DOHH2 (cell line): Measurements from ENCODE around the gene RHOT1.

Experiments used
- CTCF ChIP-seq: fragments of 200-600 bp; sonication (generic); IDR thresholded peaks from one replicate; pipeline ENCODE4 v1.5.1; 2014; ENCODE audit warnings: antibody characterized with exemption, mild to moderate bottlenecking, low read depth, low read length; ENCODE audit not compliant: poor library complexity, severe bottlenecking
- EZH2phosphoT487 ChIP-seq: fragments of 200-600 bp; sonication (generic); IDR thresholded peaks from 2 replicates; pipeline ENCODE4 v1.6.1; 2017; ENCODE audit warnings: borderline replicate concordance, mild to moderate bottlenecking, antibody characterized with exemption, low read length, moderate library complexity, mixed read lengths

GRCh38 chr17:32240750-32241149 is 98.4 kb downstream of the RHOT1 start:
- TF ChIP-seq CTCF (no peak), EZH2phosphoT487 (no peak)
